Hematopoietic multipotent progenitor cell treated with erythropoietin and hydrocortisone succinate and interleukin-3 and kit ligand, for 17 days (in vitro differentiated cells): ENCODE data around the gene USP10.
A peak's percentile ranks its signal among the peaks of the same experiment; 100 is the strongest.

ENCODE experiments used
- DNase-seq: peaks from one replicate; pipeline ENCODE4 v3.0.0-alpha.2; 2015; ENCODE audit warnings: low spot score

USP10 gene

GRCh38 chr16:84699712-84700445 is at the start of gene USP10:
USP10 (plus strand) TSS chr16:84700000; CDS start chr16:84700091, 91 bp downstream.
- peak; percentile 88 for DNase-seq

GRCh38 chr16:84650062-84650991 is 49.5 kb upstream of the USP10 start:
- no peak for DNase-seq

- no peak for DNase-seq
Measured at GRCh38 chr16:84652566-84652965, 47.2 kb upstream of the USP10 start.

GRCh38 chr16:84654238-84654637 is 45.6 kb upstream of the USP10 start:
- DNase-seq, result no peak

- DNase-seq, result no peak
Measured at GRCh38 chr16:84654998-84655397, 44.8 kb upstream of the USP10 start.

GRCh38 chr16:84656649-84657048 is 43.2 kb upstream of the USP10 start:
- DNase-seq, result no peak

DNA sequence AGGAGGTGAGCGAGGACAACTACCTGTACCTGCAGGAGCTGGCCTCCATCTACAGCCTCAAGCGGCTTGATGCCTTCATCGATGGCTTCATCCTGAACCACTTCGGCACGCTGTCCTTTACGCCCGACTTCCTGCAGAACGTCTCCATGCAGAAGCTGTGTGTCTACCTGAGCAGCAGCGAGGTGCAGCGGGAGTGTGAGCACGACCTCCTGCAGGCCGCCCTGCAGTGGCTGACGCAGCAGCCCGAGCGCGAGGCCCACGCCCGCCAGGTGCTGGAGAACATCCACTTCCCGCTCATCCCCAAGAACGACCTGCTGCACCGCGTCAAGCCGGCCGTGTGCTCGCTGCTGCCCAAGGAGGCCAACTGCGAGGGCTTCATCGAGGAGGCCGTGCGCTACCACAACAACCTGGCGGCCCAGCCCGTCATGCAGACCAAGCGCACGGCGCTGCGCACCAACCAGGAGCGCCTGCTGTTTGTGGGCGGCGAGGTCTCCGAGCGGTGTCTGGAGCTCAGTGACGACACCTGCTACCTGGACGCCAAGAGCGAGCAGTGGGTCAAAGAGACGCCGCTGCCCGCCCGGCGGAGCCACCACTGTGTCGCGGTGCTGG is 42.5 kb upstream of the USP10 start:
- no peak for DNase-seq

- DNase-seq, result no peak
Measured at GRCh38 chr16:84658690-84659089, 41.1 kb upstream of the USP10 start.

DNA sequence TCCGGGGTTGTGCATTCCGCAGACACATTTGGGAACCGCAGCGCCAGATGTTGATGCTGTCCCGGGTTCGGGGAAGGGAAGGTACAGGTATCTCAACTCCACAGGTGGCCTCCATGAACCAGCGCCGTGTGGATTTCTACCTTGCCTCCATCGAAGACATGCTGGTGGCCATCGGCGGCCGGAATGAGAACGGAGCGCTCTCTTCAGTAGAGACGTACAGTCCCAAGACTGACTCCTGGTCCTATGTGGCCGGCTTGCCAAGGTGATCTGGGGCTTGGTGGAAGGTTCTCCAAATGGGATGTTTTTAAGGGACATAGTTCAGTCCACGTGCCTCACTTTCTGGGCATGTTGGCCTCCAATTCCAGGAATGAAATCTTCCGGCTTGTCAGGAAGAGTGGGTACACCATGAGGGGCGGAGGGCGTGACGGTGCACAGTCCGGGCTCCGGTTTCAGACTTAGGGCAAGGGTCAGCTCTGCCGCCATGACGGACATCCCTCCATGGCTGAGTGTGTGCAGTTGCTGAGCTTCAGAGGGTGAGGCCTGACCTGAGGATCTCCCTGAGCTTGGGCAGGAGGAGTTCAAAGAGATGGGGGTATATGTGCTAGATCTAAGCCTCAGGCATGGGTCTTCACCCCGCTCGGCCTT is 40.0 kb upstream of the USP10 start:
- no peak for DNase-seq

- DNase-seq, result no peak
Measured at GRCh38 chr16:84660973-84661372, 38.8 kb upstream of the USP10 start.

DNA sequence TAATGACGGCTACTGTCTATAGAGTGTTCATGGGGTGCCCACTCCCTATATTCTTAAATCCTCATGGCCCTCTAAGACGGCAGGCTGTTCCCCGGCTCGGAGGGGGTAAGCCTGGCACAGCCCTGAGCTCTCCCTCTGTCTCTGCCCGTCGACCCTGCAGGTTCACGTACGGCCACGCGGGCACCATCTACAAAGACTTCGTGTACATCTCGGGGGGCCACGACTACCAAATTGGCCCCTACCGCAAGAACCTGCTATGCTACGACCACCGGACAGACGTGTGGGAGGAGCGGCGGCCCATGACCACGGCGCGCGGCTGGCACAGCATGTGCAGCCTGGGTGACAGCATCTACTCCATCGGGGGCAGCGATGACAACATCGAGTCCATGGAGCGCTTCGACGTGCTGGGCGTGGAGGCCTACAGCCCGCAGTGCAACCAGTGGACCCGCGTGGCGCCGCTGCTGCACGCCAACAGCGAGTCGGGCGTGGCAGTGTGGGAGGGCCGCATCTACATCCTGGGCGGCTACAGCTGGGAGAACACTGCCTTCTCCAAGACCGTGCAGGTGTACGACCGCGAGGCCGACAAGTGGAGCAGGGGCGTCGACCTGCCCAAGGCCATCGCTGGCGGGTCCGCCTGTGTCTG is 38.3 kb upstream of the USP10 start:
- DNase-seq, result no peak

DNA sequence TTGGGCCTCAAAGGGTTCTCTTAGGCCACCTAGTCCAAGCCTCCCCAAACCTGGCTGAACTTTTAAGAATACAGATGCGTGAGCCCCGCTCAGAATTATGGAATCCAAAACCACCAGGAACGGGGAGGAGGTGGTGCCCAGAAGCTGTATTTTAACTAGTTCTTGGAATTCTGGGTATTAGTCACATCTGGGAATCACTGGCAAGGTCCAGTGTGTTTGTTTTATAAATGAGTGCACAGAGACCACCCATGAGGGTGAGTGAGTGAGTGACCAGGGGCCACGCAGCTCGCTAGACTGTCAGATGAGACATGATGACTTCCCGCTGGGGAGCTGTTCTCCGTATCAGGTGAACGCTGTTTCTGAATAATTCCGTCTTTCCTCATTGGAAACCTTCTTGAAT is 37.3 kb upstream of the USP10 start:
- DNase-seq, result no peak

GRCh38 chr16:84663433-84664101 is 36.2 kb upstream of the USP10 start:
- DNase-seq, result no peak

- no peak for DNase-seq
Measured at GRCh38 chr16:84665359-84665758, 34.4 kb upstream of the USP10 start.

DNA sequence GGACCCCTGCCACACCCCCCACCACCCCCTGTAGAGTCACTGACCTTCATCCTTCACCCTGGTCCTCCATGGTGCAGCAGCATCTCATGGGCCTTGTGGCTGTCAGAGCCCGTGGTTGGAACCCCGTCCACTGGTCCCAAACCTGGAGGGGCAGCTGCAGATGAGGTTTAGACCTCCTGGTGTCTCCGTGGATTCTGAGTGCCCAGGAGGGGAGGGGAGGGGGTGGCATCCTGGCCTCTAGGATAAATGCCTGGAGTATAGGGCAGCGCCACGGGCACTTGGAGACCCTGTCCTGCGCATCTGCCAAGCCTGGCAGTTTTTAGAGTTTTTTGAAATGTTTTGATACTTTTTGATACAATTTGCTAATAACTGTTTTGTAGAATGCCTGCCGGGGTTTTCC is 34.0 kb upstream of the USP10 start:
- no peak for DNase-seq

- no peak for DNase-seq
Measured at GRCh38 chr16:84667600-84668309, 32.0 kb upstream of the USP10 start.

GRCh38 chr16:84670063-84670462 is 29.7 kb upstream of the USP10 start:
- DNase-seq, result no peak

DNA sequence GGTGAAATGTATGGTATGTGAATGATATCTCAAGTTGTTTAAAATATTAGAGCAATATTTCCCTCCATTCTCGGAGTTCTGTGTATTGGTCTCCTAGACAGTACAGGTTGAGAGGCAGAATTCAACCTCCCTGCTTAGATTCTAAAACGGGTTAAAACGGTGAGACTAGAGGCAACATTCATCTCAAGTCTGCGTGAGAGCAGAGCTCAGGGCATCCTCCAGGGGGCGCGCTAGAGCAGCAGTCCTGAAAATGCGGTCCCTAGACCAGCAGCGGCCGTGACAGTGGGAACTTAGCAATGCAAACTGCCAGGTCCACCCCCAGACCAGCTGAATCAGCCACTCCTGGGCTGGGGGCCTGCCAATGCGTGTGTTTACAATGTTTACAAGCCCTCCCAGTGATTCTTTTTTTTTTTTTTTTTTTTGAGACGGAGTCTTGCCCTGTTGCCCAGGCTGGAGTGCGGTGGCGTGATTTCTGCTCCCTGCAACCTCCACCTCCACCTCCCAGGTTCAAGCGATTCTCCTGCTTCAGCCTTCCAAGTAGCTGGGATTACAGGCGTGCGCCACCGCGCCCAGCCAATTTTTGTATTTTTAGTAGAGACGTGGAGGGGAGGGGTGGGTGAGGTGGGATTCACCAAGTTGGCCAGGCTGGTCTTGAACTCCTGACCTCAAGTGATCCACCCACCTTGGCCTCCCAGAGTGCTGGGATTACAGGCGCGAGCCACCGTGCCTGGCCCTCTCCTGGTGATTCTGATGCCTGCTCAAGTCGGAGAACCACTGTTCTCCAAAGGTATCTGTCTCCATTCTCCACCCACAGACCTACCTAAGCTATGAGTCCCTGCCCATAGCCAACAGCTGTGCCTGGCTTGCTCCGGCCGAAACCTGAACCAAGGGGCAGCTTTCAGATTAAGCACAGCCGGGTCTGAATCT is 27.3 kb upstream of the USP10 start:
- peak; percentile 81 for DNase-seq

DNA sequence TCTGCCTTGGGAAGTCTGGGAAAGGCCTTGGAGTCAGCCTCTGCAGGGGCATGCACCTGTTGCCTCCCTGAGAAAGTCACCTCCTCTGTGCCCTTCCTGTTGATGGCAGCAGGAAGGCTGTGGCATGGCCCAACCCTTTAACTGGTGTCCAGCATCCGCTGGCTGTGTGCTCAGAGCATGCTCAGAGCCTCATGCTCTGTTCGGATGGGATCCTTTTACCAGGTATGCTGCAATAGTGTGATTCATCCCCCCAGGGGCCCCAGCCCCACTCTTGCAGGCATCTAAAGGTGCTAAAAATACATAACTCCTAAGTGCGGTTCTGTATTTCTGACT is 26.6 kb upstream of the USP10 start:
- DNase-seq, result no peak

DNA sequence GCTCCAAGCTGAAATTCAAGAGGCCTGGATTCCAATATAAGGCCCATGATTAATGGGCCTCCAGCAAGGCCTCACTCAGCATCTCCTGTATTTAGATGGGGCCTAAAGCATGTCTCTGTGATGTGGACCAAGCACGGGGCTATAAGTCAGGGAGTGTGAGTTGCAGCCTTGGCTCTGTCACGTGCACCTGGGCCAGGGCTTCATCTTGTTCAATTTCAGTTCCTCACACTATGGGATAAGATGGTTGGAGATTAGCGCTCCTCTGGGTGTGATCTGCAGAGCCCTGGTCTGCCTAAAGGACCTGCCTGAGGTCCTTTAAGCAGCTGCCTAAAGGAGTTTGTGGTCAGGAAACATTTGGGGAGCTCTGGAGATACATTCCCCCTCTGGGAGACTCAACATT is 26.2 kb upstream of the USP10 start:
- DNase-seq, result no peak
